Body of pancreas (tissue), 4 donors: ENCODE measurements around the gene DOCK3. TPM values are rescaled to one million over a fixed set of nuclear protein-coding genes. Genes with fewer than 3 reads are reported as not detected.
"Not testable (repeated sequence)": the region's sequence is repeated elsewhere in the genome, so short reads cannot be mapped to it uniquely, and the experiment has no call there.

ENCODE experiments used
- ATAC-seq: fragments of 150-250 bp; one replicate; pipeline ENCODE4 v1.9.1; 2016
- DNase-seq, 4 donors: peaks; one replicate each; pipeline ENCODE4 v3.0.0-alpha.2; 2019
- H3K27ac ChIP-seq, 4 donors: fragments of 200-600 bp; sonication (generic); 1 replicate in 3 of 4; 2 replicates in 1 of 4; pipeline versions ENCODE4 v1.5.1 to v1.6.1; 2016 to 2019; ENCODE audit warnings: mild to moderate bottlenecking in 1 of 4, mixed read lengths in 1 of 4, moderate library complexity in 1 of 4
- H3K27me3 ChIP-seq, 2 donors: fragments of 200-600 bp; sonication (generic); one replicate each; pipeline ENCODE4 v1.6.0; 2016; ENCODE audit warnings: mild to moderate bottlenecking in 1 of 2
- H3K36me3 ChIP-seq, 2 donors: fragments of 200-600 bp; sonication (generic); replicated peaks in 1 of 2; 2 replicates each; pipeline ENCODE4 v1.5.1; 2016; ENCODE audit warnings: low read depth in 2 of 2; ENCODE audit not compliant: insufficient read depth in 1 of 2
- H3K4me1 ChIP-seq: fragments of 200-600 bp; sonication (generic); one replicate; pipeline ENCODE4 v1.6.0; 2016
- H3K4me3 ChIP-seq, 2 donors: fragments of 200-600 bp; sonication (generic); 1 replicate in 1 of 2; 2 replicates in 1 of 2; pipeline ENCODE4 v1.5.1; 2016 to 2019
- H3K9me3 ChIP-seq, 3 donors: fragments of 200-600 bp; sonication (generic); 1 replicate in 2 of 3; 2 replicates in 1 of 3; pipeline ENCODE4 v1.5.1; 2016
- POLR2A ChIP-seq, 3 donors: fragments of 450-650 bp; IDR thresholded peaks; one replicate each; pipeline ENCODE4 v1.6.1; 2016; ENCODE audit warnings: antibody characterized with exemption in 3 of 3, mild to moderate bottlenecking in 2 of 3
- WGBS, 2 donors: methylation state at CpG; one replicate each; pipeline ENCODE4 v1.1.5; 2017; 5-methylcytosine and 5-hydroxymethylcytosine counted together
- intact Hi-C: fragments of 100-400 bp; cut with DNase I; formaldehyde crosslinking; loops from one replicate; pipeline ENCODE4 v1.15.1; 2023
- total RNA-seq, 2 donors: library from RNA; depleted of rRNA; stranded (reverse); fragments of >200 nt; gene quantifications; one replicate each; pipeline ENCODE4 v1.1.0, GENCODE V29; 2016
- TF ChIP-seq, protein P1 (sequence below), 7 experiments: fragments of 450-650 bp in 4 of 7; fragments of 200-600 bp in 3 of 7; sonication (generic) in 3 of 7; IDR thresholded peaks; one replicate each; pipeline ENCODE4 v1.5.1; 2016 to 2019; ENCODE audit warnings: antibody characterized with exemption in 7 of 7

The DOCK3 gene
- total RNA-seq, 2 donors from 2014 or later, result 0.52 TPM; not detected in 1

GRCh38 chr3:51304230-51304629, 629.5 kb downstream of the DOCK3 start:
- DNase-seq (no peak), ATAC-seq (no peak)

GRCh38 chr3:51306093-51306492, 631.4 kb downstream of the DOCK3 start:
- Histone ChIP-seq H3K36me3 (no peaks in the 10 kb centered on the region), H3K27ac (no peak overlapping the region), H3K27me3 (no peaks in the 10 kb centered on the region), H3K4me3 (no peak overlapping the region), H3K4me1 (no peaks in the 10 kb centered on the region), H3K9me3 (no peaks in the 10 kb centered on the region)
- intact Hi-C loops, result no loop called here
- no peak for DNase-seq
- 100% methylated on average over 1 of the region's 1 CpG for WGBS, 2 donors
- ATAC-seq, result no peak
- TF ChIP-seq, protein P1, sequence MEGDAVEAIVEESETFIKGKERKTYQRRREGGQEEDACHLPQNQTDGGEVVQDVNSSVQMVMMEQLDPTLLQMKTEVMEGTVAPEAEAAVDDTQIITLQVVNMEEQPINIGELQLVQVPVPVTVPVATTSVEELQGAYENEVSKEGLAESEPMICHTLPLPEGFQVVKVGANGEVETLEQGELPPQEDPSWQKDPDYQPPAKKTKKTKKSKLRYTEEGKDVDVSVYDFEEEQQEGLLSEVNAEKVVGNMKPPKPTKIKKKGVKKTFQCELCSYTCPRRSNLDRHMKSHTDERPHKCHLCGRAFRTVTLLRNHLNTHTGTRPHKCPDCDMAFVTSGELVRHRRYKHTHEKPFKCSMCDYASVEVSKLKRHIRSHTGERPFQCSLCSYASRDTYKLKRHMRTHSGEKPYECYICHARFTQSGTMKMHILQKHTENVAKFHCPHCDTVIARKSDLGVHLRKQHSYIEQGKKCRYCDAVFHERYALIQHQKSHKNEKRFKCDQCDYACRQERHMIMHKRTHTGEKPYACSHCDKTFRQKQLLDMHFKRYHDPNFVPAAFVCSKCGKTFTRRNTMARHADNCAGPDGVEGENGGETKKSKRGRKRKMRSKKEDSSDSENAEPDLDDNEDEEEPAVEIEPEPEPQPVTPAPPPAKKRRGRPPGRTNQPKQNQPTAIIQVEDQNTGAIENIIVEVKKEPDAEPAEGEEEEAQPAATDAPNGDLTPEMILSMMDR (IDR thresholded peaks at IDR 0.05), result no peak
- TF ChIP-seq POLR2A (IDR thresholded peaks at IDR 0.05), result no peak

More at GRCh38 chr3:51304230-51304629, 629.5 kb downstream of the DOCK3 start:
- WGBS, 2 donors, result 45 to 75% methylated on average over 1 to 4 of the region's 4 CpGs
- Histone ChIP-seq H3K9me3 (no peaks in the 10 kb centered on the region), H3K4me3 (no peak overlapping the region), H3K27me3 (no peaks in the 10 kb centered on the region), H3K4me1 (no peaks in the 10 kb centered on the region), H3K36me3 (no peaks in the 10 kb centered on the region), H3K27ac (no peak overlapping the region)
- TF ChIP-seq POLR2A (IDR thresholded peaks at IDR 0.05), result no peak
- TF ChIP-seq, protein P1 (IDR thresholded peaks at IDR 0.05), result no peak
- intact Hi-C loops, result no loop called here

DNA sequence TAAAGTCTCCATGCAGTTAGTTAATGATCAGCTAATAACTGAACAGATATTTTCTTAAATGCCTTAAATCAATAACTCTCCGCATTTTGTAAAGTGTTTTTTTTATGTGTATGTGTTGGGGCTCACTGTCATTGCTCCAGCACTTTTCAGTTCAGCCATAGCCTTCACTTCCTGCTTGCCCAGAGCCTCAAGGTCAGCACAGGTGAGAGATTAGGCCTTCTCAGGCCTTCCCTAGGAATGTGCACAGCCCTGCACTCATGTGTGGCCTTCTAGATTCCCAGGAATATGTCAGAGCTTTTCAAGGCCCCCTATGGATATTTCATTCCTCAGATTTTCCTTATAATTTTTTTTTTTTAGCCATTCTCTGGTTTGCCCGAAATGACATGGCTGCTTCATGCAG, 632.7 kb downstream of the DOCK3 start:
- intact Hi-C loops, result no loop called here
- Histone ChIP-seq H3K4me3 (no peak overlapping the region), H3K27me3 (no peaks in the 10 kb centered on the region), H3K9me3 (no peaks in the 10 kb centered on the region), H3K4me1 (no peaks in the 10 kb centered on the region), H3K36me3 (no peaks in the 10 kb centered on the region), H3K27ac (no peak overlapping the region)
- ATAC-seq (no peak), DNase-seq (peak in 3 of 4 donors; percentile 11 to 33 (median 13))
- WGBS, 2 donors, result 45 to 64% methylated on average over 2 of the region's 2 CpGs
- TF ChIP-seq, protein P1 (IDR thresholded peaks at IDR 0.05), result no peak
- no peak for TF ChIP-seq POLR2A (IDR thresholded peaks at IDR 0.05)

- H3K4me3 ChIP-seq, H3K27ac ChIP-seq, H3K36me3 ChIP-seq, intact Hi-C loops, DNase-seq, H3K4me1 ChIP-seq, H3K9me3 ChIP-seq, ATAC-seq, H3K27me3 ChIP-seq: not testable (repeated sequence)
- 62 to 80% methylated on average over 2 to 3 of the region's 5 CpGs for WGBS, 2 donors
These were observed 633.3 kb downstream of the DOCK3 start for GRCh38 chr3:51307945-51308607.

DNA sequence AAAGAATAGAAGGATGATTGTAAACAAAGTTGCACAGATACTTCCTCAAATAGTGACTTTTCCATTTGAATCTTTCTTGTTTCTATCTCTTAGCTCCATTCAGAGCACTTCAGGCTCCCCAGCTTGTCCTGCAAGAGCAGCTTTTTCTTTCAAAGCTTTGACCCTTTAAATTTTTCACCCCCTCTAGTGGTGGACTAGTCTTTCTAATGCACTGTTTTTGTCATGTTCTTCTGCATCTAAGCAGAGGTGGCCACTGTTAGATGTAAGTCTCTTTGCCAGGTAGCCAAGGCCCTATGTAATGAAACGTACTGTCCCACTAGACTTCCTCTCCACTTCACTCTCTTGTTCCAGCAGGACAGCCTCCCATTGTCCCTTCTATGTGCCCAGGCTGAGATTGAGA, 636.3 kb downstream of the DOCK3 start:
- Histone ChIP-seq H3K9me3 (no peaks in the 10 kb centered on the region), H3K27ac (no peak overlapping the region), H3K36me3 (no peaks in the 10 kb centered on the region), H3K27me3 (no peaks in the 10 kb centered on the region), H3K4me3 (no peak overlapping the region), H3K4me1 (no peaks in the 10 kb centered on the region)
- DNase-seq (no peak), ATAC-seq (no peak)
- WGBS, 2 donors, result 36 to 39% methylated on average over 1 of the region's 1 CpG
- TF ChIP-seq, protein P1 (IDR thresholded peaks at IDR 0.05), result peak in 4 of 7 experiments; percentile 7 to 34 (median 18)
- TF ChIP-seq POLR2A (IDR thresholded peaks at IDR 0.05), result no peak
- intact Hi-C loops, result no loop called here
